Peyer's patch (tissue), 4 donors: ENCODE measurements around the gene TIAM2. TPM values are rescaled to one million over a fixed set of nuclear protein-coding genes. Genes with fewer than 3 reads are reported as not detected.
"Not testable (repeated sequence)": the region's sequence is repeated elsewhere in the genome, so short reads cannot be mapped to it uniquely, and the experiment has no call there.

ENCODE experiments used
- DNase-seq, 3 donors: peaks; one replicate each; pipeline ENCODE4 v3.0.0-alpha.2; 2017 to 2019
- H3K27ac ChIP-seq, 4 donors: fragments of 200-600 bp; sonication (generic); one replicate each; pipeline ENCODE4 v1.5.1; 2016 to 2019
- H3K27me3 ChIP-seq, 2 donors: fragments of 200-600 bp; sonication (generic); one replicate each; pipeline ENCODE4 v1.5.1; 2019
- H3K36me3 ChIP-seq, 3 donors: fragments of 200-600 bp; sonication (generic); one replicate each; pipeline ENCODE4 v1.5.1; 2016 to 2019
- H3K4me1 ChIP-seq, 4 donors: fragments of 200-600 bp; sonication (generic); one replicate each; pipeline ENCODE4 v1.5.1; 2016 to 2019
- H3K4me3 ChIP-seq, 4 donors: fragments of 200-600 bp; sonication (generic); 1 replicate in 3 of 4; 2 replicates in 1 of 4; pipeline ENCODE4 v1.5.1; 2016 to 2019; ENCODE audit warnings: mild to moderate bottlenecking in 1 of 4
- H3K9me3 ChIP-seq, 4 donors: fragments of 200-600 bp; sonication (generic); one replicate each; pipeline ENCODE4 v1.5.1; 2016 to 2019; ENCODE audit warnings: mild to moderate bottlenecking in 1 of 4
- CTCF ChIP-seq, 6 experiments: fragments of 450-650 bp in 4 of 6; fragments of 200-600 bp in 2 of 6; sonication (generic) in 1 of 6; IDR thresholded peaks; one replicate each; pipeline ENCODE4 v1.5.1; 2017 to 2019; ENCODE audit warnings: antibody characterized with exemption in 6 of 6, mild to moderate bottlenecking in 3 of 6, moderate library complexity in 1 of 6
- POLR2A ChIP-seq, 2 donors: fragments of 450-650 bp; IDR thresholded peaks; one replicate each; pipeline ENCODE4 v1.5.1; 2017; ENCODE audit warnings: antibody characterized with exemption in 2 of 2, mild to moderate bottlenecking in 2 of 2, moderate library complexity in 2 of 2
- total RNA-seq, 4 donors: library from RNA; depleted of rRNA; stranded (reverse); fragments of >200 nt; gene quantifications; one replicate each; pipeline ENCODE4 v1.1.0, GENCODE V29; 2016

Gene TIAM2
- total RNA-seq, 4 donors from 2014 or later: 47.0 to 139 (median 91.9) TPM

GRCh38 chr6:155090166-155090565 is 95.1 kb downstream of the TIAM2 start:
- no peak overlapping the region for H3K27ac ChIP-seq
- DNase-seq: no peak
- no peaks in the 10 kb centered on the region for H3K36me3 ChIP-seq
- H3K4me1 ChIP-seq: no peaks in the 10 kb centered on the region
- no peak for TF ChIP-seq CTCF (IDR thresholded peaks at IDR 0.05)
- TF ChIP-seq POLR2A (IDR thresholded peaks at IDR 0.05): no peak
- no peak overlapping the region for H3K4me3 ChIP-seq
- no peaks in the 10 kb centered on the region for H3K27me3 ChIP-seq
- H3K9me3 ChIP-seq: no peaks in the 10 kb centered on the region

- TF ChIP-seq CTCF (IDR thresholded peaks at IDR 0.05) (no peak), POLR2A (IDR thresholded peaks at IDR 0.05) (no peak)
- no peak overlapping the region for H3K4me3 ChIP-seq
- H3K9me3 ChIP-seq: no peaks in the 10 kb centered on the region
- no peaks in the 10 kb centered on the region for H3K27me3 ChIP-seq
- no peaks in the 10 kb centered on the region for H3K4me1 ChIP-seq
- no peak for DNase-seq
- no peak overlapping the region for H3K27ac ChIP-seq
- H3K36me3 ChIP-seq: no peaks in the 10 kb centered on the region
Measured at GRCh38 chr6:155091756-155092155, 96.6 kb downstream of the TIAM2 start.

GRCh38 chr6:155093430-155093829 is 98.3 kb downstream of the TIAM2 start:
- no peak for DNase-seq
- no peaks in the 10 kb centered on the region for H3K9me3 ChIP-seq
- no peak overlapping the region for H3K27ac ChIP-seq
- no peaks in the 10 kb centered on the region for H3K4me1 ChIP-seq
- TF ChIP-seq CTCF (IDR thresholded peaks at IDR 0.05): no peak
- TF ChIP-seq POLR2A (IDR thresholded peaks at IDR 0.05): no peak
- no peaks in the 10 kb centered on the region for H3K36me3 ChIP-seq
- no peak overlapping the region for H3K4me3 ChIP-seq
- no peaks in the 10 kb centered on the region for H3K27me3 ChIP-seq

GRCh38 chr6:155100087-155100486 is 105.0 kb downstream of the TIAM2 start:
- TF ChIP-seq POLR2A (IDR thresholded peaks at IDR 0.05) (no peak), CTCF (IDR thresholded peaks at IDR 0.05) (no peak)
- Histone ChIP-seq H3K4me1 (no peaks in the 10 kb centered on the region), H3K9me3 (no peaks in the 10 kb centered on the region), H3K4me3 (no peak overlapping the region), H3K36me3 (no peaks in the 10 kb centered on the region), H3K27ac (no peak overlapping the region), H3K27me3 (no peaks in the 10 kb centered on the region)
- DNase-seq: no peak

GRCh38 chr6:155100591-155100990 is 105.5 kb downstream of the TIAM2 start:
- Histone ChIP-seq H3K36me3 (no peaks in the 10 kb centered on the region), H3K27me3 (no peaks in the 10 kb centered on the region), H3K4me1 (no peaks in the 10 kb centered on the region), H3K9me3 (no peaks in the 10 kb centered on the region), H3K4me3 (no peak overlapping the region), H3K27ac (no peak overlapping the region)
- DNase-seq: no peak
- TF ChIP-seq POLR2A (IDR thresholded peaks at IDR 0.05) (no peak), CTCF (IDR thresholded peaks at IDR 0.05) (no peak)

- not testable (repeated sequence) for H3K27me3 ChIP-seq, H3K36me3 ChIP-seq, H3K27ac ChIP-seq, H3K4me3 ChIP-seq, H3K9me3 ChIP-seq, DNase-seq, H3K4me1 ChIP-seq
Measured at GRCh38 chr6:155103083-155103645, 108.0 kb downstream of the TIAM2 start.
